Thyroid gland (tissue), 4 donors: Measurements from ENCODE around the gene EIF1AX. TPM values are rescaled to one million over a fixed set of nuclear protein-coding genes. Genes with fewer than 3 reads are reported as not detected.

Experiments used
- DNase-seq, 2 donors: peaks; one replicate each; pipeline ENCODE4 v3.0.0-alpha.2; 2019
- H3K27ac ChIP-seq, 3 donors: fragments of 200-600 bp; sonication (generic); 1 replicate in 2 of 3; 2 replicates in 1 of 3; pipeline ENCODE4 v1.5.1; 2016 to 2019; ENCODE audit warnings: mild to moderate bottlenecking in 1 of 3, moderate library complexity in 1 of 3
- H3K27me3 ChIP-seq: fragments of 200-600 bp; sonication (generic); one replicate; pipeline ENCODE4 v1.5.1; 2019
- H3K36me3 ChIP-seq, 2 donors: fragments of 200-600 bp; sonication (generic); one replicate each; pipeline ENCODE4 v1.5.1; 2016 to 2019
- H3K4me1 ChIP-seq, 2 donors: fragments of 200-600 bp; sonication (generic); one replicate each; pipeline ENCODE4 v1.5.1; 2017 to 2019
- H3K4me3 ChIP-seq, 3 donors: fragments of 200-600 bp; sonication (generic); replicated peaks in 1 of 3; 1 replicate in 2 of 3; 2 replicates in 1 of 3; pipeline ENCODE4 v1.5.1; 2016; ENCODE audit warnings: mild to moderate bottlenecking in 1 of 3
- H3K9me3 ChIP-seq: fragments of 200-600 bp; sonication (generic); one replicate; pipeline ENCODE4 v1.5.1; 2017
- POLR2A ChIP-seq, 2 donors: fragments of 450-650 bp; IDR thresholded peaks; one replicate each; pipeline ENCODE4 v1.6.1; 2017; ENCODE audit warnings: antibody characterized with exemption in 2 of 2, mild to moderate bottlenecking in 2 of 2, moderate library complexity in 1 of 2
- WGBS, 2 donors: methylation state at CpG; one replicate each; pipeline ENCODE4 v1.1.5; 2017; 5-methylcytosine and 5-hydroxymethylcytosine counted together
- intact Hi-C: fragments of 100-400 bp; cut with DNase I; formaldehyde crosslinking; loops from one replicate; pipeline ENCODE4 v1.15.1; 2023
- small RNA-seq: library from RNA; depleted of rRNA; stranded (forward); fragments of <200 nt; gene quantifications from one replicate; pipeline ENCODE3, GENCODE V24; 2016
- total RNA-seq, 4 donors: library from RNA; depleted of rRNA; stranded (reverse); fragments of >200 nt; gene quantifications; one replicate each; pipeline ENCODE4 v1.2.3, GENCODE V29; 2016
- TF ChIP-seq, protein P1 (sequence below), 6 experiments: fragments of 200-600 bp in 3 of 6; fragments of 450-650 bp in 3 of 6; sonication (generic) in 3 of 6; IDR thresholded peaks; one replicate each; pipeline ENCODE4 v1.5.1; 2016 to 2019; ENCODE audit warnings: antibody characterized with exemption in 6 of 6, mild to moderate bottlenecking in 2 of 6, inconsistent platforms in 1 of 6, moderate library complexity in 1 of 6

EIF1AX gene
- total RNA-seq, 4 donors from 2014 or later, result 47.0 to 63.6 (median 57.3) TPM

DNA sequence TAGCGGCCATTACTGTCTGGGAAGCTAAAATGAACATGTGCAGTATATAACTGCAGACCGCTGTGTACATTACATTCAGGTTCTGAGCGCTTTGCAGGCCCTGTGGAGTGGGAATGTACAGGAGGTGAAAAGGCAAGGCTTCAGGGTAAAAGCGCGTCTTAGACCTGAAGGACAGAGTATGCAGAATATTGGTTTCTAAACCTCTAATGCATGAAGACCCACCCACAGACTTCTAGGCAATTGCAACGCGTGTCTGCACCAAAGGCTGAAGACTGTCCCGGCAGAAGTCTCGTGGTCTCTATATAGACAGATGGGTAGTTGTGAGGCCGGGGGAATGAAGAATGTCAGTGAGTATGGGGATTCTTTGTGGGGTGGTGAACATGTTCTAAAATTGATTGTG, 30.4 kb downstream of the EIF1AX start:
- no peak overlapping the region for H3K27ac ChIP-seq
- 94 to 98% methylated on average over 10 of the region's 10 CpGs for WGBS, 2 donors
- intact Hi-C loops, result no loop called here

DNA sequence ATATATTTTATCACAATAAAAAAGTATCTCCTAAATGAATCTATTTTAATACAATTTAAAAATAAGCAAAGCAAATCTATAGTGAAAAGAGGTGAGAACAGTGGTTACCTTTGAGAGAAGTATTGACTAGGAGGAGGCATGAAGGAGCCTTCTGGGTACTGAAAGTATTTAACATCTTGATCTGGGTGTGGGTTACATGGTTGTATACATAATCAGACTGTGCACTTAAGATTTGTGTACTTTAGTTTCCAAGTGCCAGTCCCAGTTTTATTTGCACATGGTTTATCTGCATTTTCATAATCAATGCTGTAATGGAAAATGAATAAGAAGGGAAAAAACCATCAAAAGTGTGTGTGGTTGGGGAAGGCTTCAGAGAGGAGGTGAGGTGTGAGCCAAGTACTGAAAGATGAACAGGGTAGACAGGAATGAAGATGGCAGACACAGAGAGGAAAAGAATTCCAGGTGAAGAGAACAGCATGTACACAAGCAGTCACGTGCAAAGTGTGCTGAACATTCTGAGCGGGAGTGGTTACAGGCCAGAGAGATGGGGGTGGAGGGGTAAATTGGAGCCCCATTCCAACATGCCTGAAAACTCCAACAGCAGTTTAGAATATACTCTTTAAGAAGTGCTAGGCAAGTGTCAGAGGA, 39.6 kb downstream of the EIF1AX start:
- 92 to 94% methylated on average over 2 of the region's 2 CpGs for WGBS, 2 donors
- Histone ChIP-seq H3K4me3 (no peak overlapping the region), H3K4me1 (no peaks in the 10 kb centered on the region), H3K9me3 (no peaks in the 10 kb centered on the region), H3K36me3 (no peaks in the 10 kb centered on the region), H3K27ac (no peak overlapping the region), H3K27me3 (no peaks in the 10 kb centered on the region)
- TF ChIP-seq, protein P1, sequence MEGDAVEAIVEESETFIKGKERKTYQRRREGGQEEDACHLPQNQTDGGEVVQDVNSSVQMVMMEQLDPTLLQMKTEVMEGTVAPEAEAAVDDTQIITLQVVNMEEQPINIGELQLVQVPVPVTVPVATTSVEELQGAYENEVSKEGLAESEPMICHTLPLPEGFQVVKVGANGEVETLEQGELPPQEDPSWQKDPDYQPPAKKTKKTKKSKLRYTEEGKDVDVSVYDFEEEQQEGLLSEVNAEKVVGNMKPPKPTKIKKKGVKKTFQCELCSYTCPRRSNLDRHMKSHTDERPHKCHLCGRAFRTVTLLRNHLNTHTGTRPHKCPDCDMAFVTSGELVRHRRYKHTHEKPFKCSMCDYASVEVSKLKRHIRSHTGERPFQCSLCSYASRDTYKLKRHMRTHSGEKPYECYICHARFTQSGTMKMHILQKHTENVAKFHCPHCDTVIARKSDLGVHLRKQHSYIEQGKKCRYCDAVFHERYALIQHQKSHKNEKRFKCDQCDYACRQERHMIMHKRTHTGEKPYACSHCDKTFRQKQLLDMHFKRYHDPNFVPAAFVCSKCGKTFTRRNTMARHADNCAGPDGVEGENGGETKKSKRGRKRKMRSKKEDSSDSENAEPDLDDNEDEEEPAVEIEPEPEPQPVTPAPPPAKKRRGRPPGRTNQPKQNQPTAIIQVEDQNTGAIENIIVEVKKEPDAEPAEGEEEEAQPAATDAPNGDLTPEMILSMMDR (IDR thresholded peaks at IDR 0.05), result no peak
- TF ChIP-seq POLR2A (IDR thresholded peaks at IDR 0.05), result no peak
- intact Hi-C loops, result no loop called here
- DNase-seq, result no peak

More for the DNA sequence above, 30.4 kb downstream of the EIF1AX start:
- no peaks in the 10 kb centered on the region for H3K36me3 ChIP-seq
- no peak overlapping the region for H3K4me3 ChIP-seq
- H3K9me3 ChIP-seq, result no peaks in the 10 kb centered on the region
- no peak for DNase-seq
- H3K4me1 ChIP-seq, result peaks cover 0 to 4% of the 10 kb centered on the region in 2 donors
- H3K27me3 ChIP-seq, result no peaks in the 10 kb centered on the region
- no peak for TF ChIP-seq POLR2A (IDR thresholded peaks at IDR 0.05)
- TF ChIP-seq, protein P1 (IDR thresholded peaks at IDR 0.05), result no peak

DNA sequence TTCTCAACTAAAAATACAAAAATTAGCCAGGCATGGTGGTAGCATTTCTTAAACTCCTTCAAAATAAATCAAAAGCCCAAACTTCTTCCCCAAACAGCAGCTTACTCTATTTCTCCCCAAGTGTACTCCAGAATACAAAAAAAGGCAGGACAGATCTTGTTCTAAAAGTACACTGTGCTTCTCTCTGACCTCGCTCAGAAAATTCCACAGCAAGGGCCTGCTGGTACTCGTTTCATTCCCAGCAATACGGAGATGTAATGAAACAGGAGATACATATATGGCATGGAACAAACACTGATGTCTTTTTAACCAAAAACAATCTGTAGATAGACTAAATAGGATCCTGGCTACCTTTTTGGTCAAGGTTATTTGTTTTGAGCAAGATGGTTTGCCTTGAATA, 50.1 kb downstream of the EIF1AX start:
- 83 to 85% methylated on average over 3 of the region's 3 CpGs for WGBS, 2 donors
- Histone ChIP-seq H3K36me3 (no peaks in the 10 kb centered on the region), H3K4me3 (no peak overlapping the region), H3K4me1 (no peaks in the 10 kb centered on the region), H3K27ac (no peak overlapping the region), H3K27me3 (no peaks in the 10 kb centered on the region), H3K9me3 (no peaks in the 10 kb centered on the region)
- no peak for DNase-seq
- no peak for TF ChIP-seq POLR2A (IDR thresholded peaks at IDR 0.05)
- intact Hi-C loops, result no loop called here

DNA sequence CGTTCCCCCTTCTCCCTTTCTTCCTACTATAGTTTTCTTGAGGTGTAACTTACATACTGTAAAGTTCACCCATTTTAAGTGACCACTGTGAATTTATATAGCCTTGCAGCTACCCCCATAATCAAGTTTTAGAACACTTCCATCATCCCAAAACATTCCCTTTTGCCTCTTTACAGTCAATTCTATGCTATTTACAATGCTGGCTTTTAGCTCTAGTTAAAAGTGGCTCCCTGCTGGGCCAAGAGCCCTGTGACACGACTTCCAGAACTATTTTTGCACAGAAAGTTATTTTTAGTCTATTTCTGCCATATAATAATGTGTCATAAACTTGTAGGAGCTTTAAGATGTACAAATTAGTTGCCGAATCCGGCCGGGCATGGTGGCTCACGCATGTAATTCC, 51.8 kb downstream of the EIF1AX start:
- intact Hi-C loops, result no loop called here

DNA sequence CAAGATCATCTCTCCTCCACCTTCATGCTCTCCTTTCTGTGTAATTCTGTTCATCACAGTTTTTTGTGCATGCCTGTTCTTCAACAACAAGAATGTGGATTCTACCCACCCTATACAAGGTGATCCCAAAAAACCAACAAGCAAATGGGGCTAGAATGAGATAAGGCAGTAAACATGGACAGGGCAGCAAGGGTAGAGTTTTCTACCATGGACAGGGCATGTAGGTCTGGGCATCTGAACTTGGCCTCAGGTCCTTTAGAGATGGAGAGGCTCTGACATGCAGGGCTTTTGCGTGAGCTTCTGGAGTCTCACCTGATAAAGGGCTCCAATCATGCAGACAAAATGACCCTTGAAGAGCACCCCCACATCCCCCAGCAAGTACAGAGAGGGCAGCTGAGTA, 61.4 kb downstream of the EIF1AX start:
- no CpG with 5 or more reads among the region's 1 CpG for WGBS, 2 donors
- Histone ChIP-seq H3K36me3 (no peaks in the 10 kb centered on the region), H3K4me1 (no peaks in the 10 kb centered on the region), H3K4me3 (no peak overlapping the region), H3K27ac (no peak overlapping the region), H3K27me3 (peaks cover 2% of the 10 kb centered on the region), H3K9me3 (no peaks in the 10 kb centered on the region)
- TF ChIP-seq, protein P1 (IDR thresholded peaks at IDR 0.05), result no peak
- DNase-seq, result no peak
- intact Hi-C loops, result no loop called here

More for the DNA sequence above, 51.8 kb downstream of the EIF1AX start:
- Histone ChIP-seq H3K4me1 (no peaks in the 10 kb centered on the region), H3K27me3 (peaks cover 2% of the 10 kb centered on the region), H3K9me3 (no peaks in the 10 kb centered on the region), H3K4me3 (no peak overlapping the region), H3K27ac (no peak overlapping the region), H3K36me3 (no peaks in the 10 kb centered on the region)
- no peak for TF ChIP-seq POLR2A (IDR thresholded peaks at IDR 0.05)
- TF ChIP-seq, protein P1 (IDR thresholded peaks at IDR 0.05), result no peak
- WGBS, 2 donors, result 65 to 80% methylated on average over 4 to 6 of the region's 6 CpGs
- no peak for DNase-seq

Small RNA genes within 50 kb of the gene (small RNA-seq; reads per million reads assigned to genes)
- 44.8 reads per million, percentile 95 among the genes with 10 or more reads in this experiment for gene RF00493
- not detected for gene RF00494

Other genes starting within 250 kb of the EIF1AX start
- 10 to 100 TPM; 10.8 to 16.7 (median 12.3) TPM for gene BCLAF3, start 150.8 kb downstream of the EIF1AX start, total RNA-seq
- under 1 TPM in 2 of 4 donors, not detected in 2; 0.22 to 0.27 TPM for gene MAP7D2, start 24.9 kb downstream of the EIF1AX start, total RNA-seq
- gene RPS6KA3, start 125.1 kb upstream of the EIF1AX start, total RNA-seq, result 10 to 100 TPM; 41.6 to 57.6 (median 51.4) TPM